ENCODE results near the gene SCGB3A1. TPM values are rescaled to one million over a fixed set of nuclear protein-coding genes. Genes with fewer than 3 reads are reported as not detected.
A peak's percentile ranks its signal among the peaks of the same experiment; 100 is the strongest.

Gene SCGB3A1
- total RNA-seq, 1 experiment from 2014 or later: not detected

GRCh38 chr5:180618829-180619562 is 27.7 kb upstream of the SCGB3A1 start:
- ATAC-seq (peak; percentile 76), DNase-seq (ENCODE audit: low spot score) (peak; percentile 76)
- Mint-ChIP-seq H3K4me1 (peaks cover 2% of the 10 kb centered on the region; the same call in 1 of the 2 replicates), H3K27ac (no peak overlapping the region), H3K36me3 (no peaks in the 10 kb centered on the region), H3K9me3 (no peaks in the 10 kb centered on the region), H3K27me3 (ENCODE audit: low read depth) (peaks cover 16% of the 10 kb centered on the region), H3K4me3 (peak overlapping the region; percentile 63)
- ChIA-PET CTCF (interaction anchor here (0.6 to 2.5 kb wide), 63 partner anchors 11 to 536 kb away, joined by 3 to 56 read pairs (median 5); partner anchors contain the start of gene FLT4), POLR2A (interaction anchor here (1.7 kb wide), 1 partner anchor 28 kb away, joined by 6 read pairs; no protein-coding TSS in a partner anchor)
- TF ChIP-seq ELF4 (CRISPR knock-in tag; IDR thresholded peaks at IDR 0.05; ENCODE audit: low read depth) (no peak), CDX4 (CRISPR knock-in tag; IDR thresholded peaks at IDR 0.05; ENCODE audit: borderline replicate concordance) (no peak), IRF1 (CRISPR knock-in tag; IDR thresholded peaks at IDR 0.05) (no peak), MAX (CRISPR knock-in tag; IDR thresholded peaks at IDR 0.05) (peak; percentile 68; the same call in 1 of the 2 replicates), ZNF425 (CRISPR knock-in tag; conservative IDR thresholded peaks at IDR 0.05) (no peak), CBFB (CRISPR knock-in tag; IDR thresholded peaks at IDR 0.05; ENCODE audit: low read depth) (0 out of 2 replicates have a peak, but pooled peaks have one; percentile 38), ARID4B (CRISPR knock-in tag; IDR thresholded peaks at IDR 0.05; ENCODE audit: borderline replicate concordance) (no peak), FOXP4 (CRISPR knock-in tag; IDR thresholded peaks at IDR 0.05) (0 out of 2 replicates have a peak, but pooled peaks have one; percentile 24), EMX1 (CRISPR knock-in tag; IDR thresholded peaks at IDR 0.05) (no peak), PRRX2 (CRISPR knock-in tag; IDR thresholded peaks at IDR 0.05) (no peak), RELA (CRISPR knock-in tag; IDR thresholded peaks at IDR 0.05; ENCODE audit: borderline replicate concordance) (no peak), ATF1 (CRISPR knock-in tag; IDR thresholded peaks at IDR 0.05) (no peak), SMAD4 (CRISPR knock-in tag; IDR thresholded peaks at IDR 0.05) (no peak), ETV6 (CRISPR knock-in tag; IDR thresholded peaks at IDR 0.05) (no peak), TCF7 (CRISPR knock-in tag; IDR thresholded peaks at IDR 0.05; ENCODE audit: low read depth) (no peak), CTCF (IDR thresholded peaks at IDR 0.05) (peak; percentile 36; the same call in 1 of the 2 replicates), JUN (CRISPR knock-in tag; IDR thresholded peaks at IDR 0.05) (no peak), HMGA2 (CRISPR knock-in tag; IDR thresholded peaks at IDR 0.05) (no peak), CREM (CRISPR knock-in tag; IDR thresholded peaks at IDR 0.05) (0 out of 2 replicates have a peak, but pooled peaks have one; percentile 37), CREB1 (CRISPR knock-in tag; IDR thresholded peaks at IDR 0.05) (no peak), GABPB1 (CRISPR knock-in tag; IDR thresholded peaks at IDR 0.05) (no peak), NR2C2 (CRISPR knock-in tag; IDR thresholded peaks at IDR 0.05) (no peak), GRHL2 (CRISPR knock-in tag; IDR thresholded peaks at IDR 0.05; ENCODE audit: insufficient replicate concordance, severe bottlenecking) (no peak), TEAD1 (CRISPR knock-in tag; IDR thresholded peaks at IDR 0.05) (no peak), SOX15 (CRISPR knock-in tag; IDR thresholded peaks at IDR 0.05) (no peak)

Measured in WTC11 (cell line).